Ishikawa (cell line): ENCODE data around the gene BEAN1.

ENCODE experiments used
- CEBPB ChIP-seq: IDR thresholded peaks from 2 replicates; pipeline ENCODE4 v1.6.1; 2012
- EGR1 ChIP-seq: IDR thresholded peaks from 2 replicates; pipeline ENCODE4 v1.6.1; 2012
- EP300 ChIP-seq: IDR thresholded peaks from 2 replicates; pipeline ENCODE4 v1.6.1; 2012; ENCODE audit warnings: borderline replicate concordance
- FOXM1 ChIP-seq: IDR thresholded peaks from 2 replicates; pipeline ENCODE4 v1.6.1; 2012; ENCODE audit warnings: low read depth, borderline replicate concordance
- NFIC ChIP-seq: IDR thresholded peaks from 2 replicates; pipeline ENCODE4 v1.6.1; 2012
- RAD21 ChIP-seq: IDR thresholded peaks from 2 replicates; pipeline ENCODE4 v1.6.1; 2012; ENCODE audit warnings: low read depth
- TAF1 ChIP-seq: IDR thresholded peaks from 2 replicates; pipeline ENCODE4 v1.6.1; 2012; ENCODE audit warnings: low read depth, mild to moderate bottlenecking
- TF ChIP-seq, protein P1 (sequence below): IDR thresholded peaks from 2 replicates; pipeline ENCODE4 v1.6.1; 2012; ENCODE audit warnings: low read depth, mild to moderate bottlenecking
- TF ChIP-seq, protein P2 (sequence below): IDR thresholded peaks from 2 replicates; pipeline ENCODE4 v1.6.1; 2012

DNA sequence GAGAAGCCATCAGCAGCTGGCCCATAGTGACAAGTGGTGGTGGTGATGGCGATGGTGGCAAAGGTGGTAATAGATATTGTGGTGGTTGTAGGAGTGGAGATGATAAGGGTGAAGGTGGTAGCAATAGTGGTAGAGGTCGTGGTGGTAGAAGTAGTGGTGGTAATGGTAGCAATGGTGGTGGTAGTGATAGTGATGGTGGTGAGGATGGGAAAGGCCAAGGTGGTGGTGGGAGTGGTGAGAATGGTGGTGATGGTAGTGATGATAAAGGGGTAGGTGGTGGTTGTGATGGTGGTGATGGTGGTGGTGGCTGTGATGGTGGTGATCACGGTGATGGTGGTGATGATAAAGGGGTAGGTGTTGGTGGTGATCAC lies 47.5 kb upstream of the BEAN1 start:
- TF ChIP-seq NFIC (no peak), RAD21 (no peak), CEBPB (no peak), TAF1 (no peak), EP300 (no peak), FOXM1 (no peak), EGR1 (no peak)
- TF ChIP-seq, protein P1, sequence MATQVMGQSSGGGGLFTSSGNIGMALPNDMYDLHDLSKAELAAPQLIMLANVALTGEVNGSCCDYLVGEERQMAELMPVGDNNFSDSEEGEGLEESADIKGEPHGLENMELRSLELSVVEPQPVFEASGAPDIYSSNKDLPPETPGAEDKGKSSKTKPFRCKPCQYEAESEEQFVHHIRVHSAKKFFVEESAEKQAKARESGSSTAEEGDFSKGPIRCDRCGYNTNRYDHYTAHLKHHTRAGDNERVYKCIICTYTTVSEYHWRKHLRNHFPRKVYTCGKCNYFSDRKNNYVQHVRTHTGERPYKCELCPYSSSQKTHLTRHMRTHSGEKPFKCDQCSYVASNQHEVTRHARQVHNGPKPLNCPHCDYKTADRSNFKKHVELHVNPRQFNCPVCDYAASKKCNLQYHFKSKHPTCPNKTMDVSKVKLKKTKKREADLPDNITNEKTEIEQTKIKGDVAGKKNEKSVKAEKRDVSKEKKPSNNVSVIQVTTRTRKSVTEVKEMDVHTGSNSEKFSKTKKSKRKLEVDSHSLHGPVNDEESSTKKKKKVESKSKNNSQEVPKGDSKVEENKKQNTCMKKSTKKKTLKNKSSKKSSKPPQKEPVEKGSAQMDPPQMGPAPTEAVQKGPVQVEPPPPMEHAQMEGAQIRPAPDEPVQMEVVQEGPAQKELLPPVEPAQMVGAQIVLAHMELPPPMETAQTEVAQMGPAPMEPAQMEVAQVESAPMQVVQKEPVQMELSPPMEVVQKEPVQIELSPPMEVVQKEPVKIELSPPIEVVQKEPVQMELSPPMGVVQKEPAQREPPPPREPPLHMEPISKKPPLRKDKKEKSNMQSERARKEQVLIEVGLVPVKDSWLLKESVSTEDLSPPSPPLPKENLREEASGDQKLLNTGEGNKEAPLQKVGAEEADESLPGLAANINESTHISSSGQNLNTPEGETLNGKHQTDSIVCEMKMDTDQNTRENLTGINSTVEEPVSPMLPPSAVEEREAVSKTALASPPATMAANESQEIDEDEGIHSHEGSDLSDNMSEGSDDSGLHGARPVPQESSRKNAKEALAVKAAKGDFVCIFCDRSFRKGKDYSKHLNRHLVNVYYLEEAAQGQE = no peak
- TF ChIP-seq, protein P2, sequence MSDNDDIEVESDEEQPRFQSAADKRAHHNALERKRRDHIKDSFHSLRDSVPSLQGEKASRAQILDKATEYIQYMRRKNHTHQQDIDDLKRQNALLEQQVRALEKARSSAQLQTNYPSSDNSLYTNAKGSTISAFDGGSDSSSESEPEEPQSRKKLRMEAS = no peak
